ENCODE results near the gene FANCE. TPM values are rescaled to one million over a fixed set of nuclear protein-coding genes. Genes with fewer than 3 reads are reported as not detected.

Gene FANCE
- total RNA-seq, 4 donors from 2014 or later: 2.6 to 15.3 (median 9.9) TPM

GRCh38 chr6:35425284-35425683, 26.9 kb upstream of the FANCE start:
- TF ChIP-seq CTCF (IDR thresholded peaks at IDR 0.05; ENCODE audit: low read depth): no peak

DNA sequence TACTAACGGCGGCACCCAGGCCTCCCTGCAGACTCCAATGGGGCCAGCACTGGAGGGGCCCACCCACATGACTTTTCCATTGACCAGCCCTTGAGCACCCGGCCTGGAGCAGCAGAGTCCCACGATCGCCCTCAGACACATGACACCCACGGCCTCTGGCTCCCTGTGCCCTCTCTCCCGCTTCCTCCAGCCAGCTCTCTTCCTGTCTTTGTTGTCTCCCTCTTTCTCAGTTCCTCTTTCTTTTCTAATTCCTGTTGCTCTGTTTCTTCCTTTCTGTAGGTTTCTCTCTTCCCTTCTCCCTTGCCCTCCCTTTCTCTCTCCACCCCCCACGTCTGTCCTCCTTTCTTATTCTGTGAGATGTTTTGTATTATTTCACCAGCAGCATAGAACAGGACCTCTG, 26.1 kb upstream of the FANCE start:
- TF ChIP-seq CTCF (IDR thresholded peaks at IDR 0.05; ENCODE audit: low read depth): no peak

GRCh38 chr6:35427435-35427834, 24.7 kb upstream of the FANCE start:
- TF ChIP-seq CTCF (IDR thresholded peaks at IDR 0.05; ENCODE audit: low read depth): no peak

- TF ChIP-seq CTCF (IDR thresholded peaks at IDR 0.05; ENCODE audit: low read depth): no peak
Observed at GRCh38 chr6:35427851-35428321, 24.3 kb upstream of the FANCE start.

DNA sequence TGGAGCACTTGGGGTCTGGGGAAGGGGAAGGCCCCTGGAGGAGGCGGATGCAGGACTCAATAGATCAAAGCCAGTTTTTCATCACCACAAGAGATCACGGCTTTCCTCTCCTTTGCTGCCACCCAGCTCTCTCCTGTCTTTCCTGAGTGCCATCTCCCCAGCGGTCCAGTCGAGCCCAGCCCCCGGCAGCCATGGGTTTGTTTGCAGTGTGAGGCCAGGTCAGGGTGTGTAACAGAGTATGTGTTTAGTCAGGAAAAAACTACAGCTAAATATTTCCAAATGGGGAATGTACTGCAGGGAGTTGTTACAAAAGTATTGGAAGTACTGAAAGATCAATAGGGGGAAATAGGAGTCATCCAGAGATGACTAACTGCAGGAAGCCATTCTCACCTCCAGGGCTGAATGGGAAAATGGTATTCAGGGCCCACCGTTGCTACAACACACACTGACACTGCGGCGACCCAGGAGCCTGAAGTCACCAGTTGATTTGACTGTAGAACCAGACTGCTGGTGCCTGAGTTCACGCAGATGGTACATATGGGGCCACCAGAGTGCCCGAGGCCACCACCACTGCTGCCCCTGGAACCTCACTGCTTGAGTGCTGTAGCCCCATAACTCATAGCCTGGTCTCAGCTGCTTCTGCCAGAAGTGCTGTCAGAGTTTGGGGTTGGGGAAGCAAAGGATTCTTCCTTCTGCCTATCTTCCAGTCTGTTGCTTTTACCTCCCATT, 23.6 kb upstream of the FANCE start:
- TF ChIP-seq CTCF (IDR thresholded peaks at IDR 0.05; ENCODE audit: low read depth): no peak

DNA sequence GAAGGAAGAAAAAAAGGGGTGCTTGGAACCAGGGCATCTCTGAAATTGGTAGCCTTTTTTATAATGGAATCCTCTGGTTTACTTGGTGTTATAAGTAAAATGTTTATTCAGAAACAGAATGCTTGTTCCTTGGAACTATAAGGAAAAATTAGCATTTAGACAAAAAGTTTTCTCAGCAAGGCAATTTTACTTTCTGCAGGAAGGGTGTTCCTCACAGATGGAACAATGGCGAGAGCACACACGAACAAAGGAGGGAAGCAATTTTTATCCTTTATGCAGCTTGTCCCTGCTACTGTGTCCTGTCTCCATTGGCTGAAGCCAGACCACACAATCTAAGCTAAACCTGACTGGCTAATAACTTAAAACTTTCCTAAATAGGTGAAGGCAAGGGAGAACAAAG, 22.7 kb upstream of the FANCE start:
- no peak for TF ChIP-seq CTCF (IDR thresholded peaks at IDR 0.05; ENCODE audit: low read depth)

- no peak for TF ChIP-seq CTCF (IDR thresholded peaks at IDR 0.05; ENCODE audit: low read depth)
Observed at GRCh38 chr6:35432291-35432690, 19.8 kb upstream of the FANCE start.

Measured in subcutaneous adipose tissue (tissue), 4 donors.